Muscle of leg (tissue), 11 donors: ENCODE data around the gene KRT79. TPM values are rescaled to one million over a fixed set of nuclear protein-coding genes. Genes with fewer than 3 reads are reported as not detected.

Source experiments
- DNase-seq: peaks from one replicate; pipeline ENCODE4 v3.0.0; 2013
- H3K27ac ChIP-seq: one replicate; pipeline ENCODE4 v1.5.1; 2013; ENCODE audit warnings: mild to moderate bottlenecking, low read length, control low read depth
- H3K27me3 ChIP-seq: one replicate; pipeline ENCODE4 v1.6.1; 2013; ENCODE audit warnings: low read length; ENCODE audit not compliant: control insufficient read depth, insufficient read depth
- H3K36me3 ChIP-seq: one replicate; pipeline ENCODE4 v1.6.1; 2013; ENCODE audit warnings: low read length; ENCODE audit not compliant: control insufficient read depth, insufficient read depth
- H3K4me1 ChIP-seq: one replicate; pipeline ENCODE4 v1.6.1; 2013; ENCODE audit warnings: low read length; ENCODE audit not compliant: control insufficient read depth, insufficient read depth
- H3K4me3 ChIP-seq: one replicate; pipeline ENCODE4 v1.5.1; 2013; ENCODE audit warnings: low read length, control low read depth
- H3K9me3 ChIP-seq: replicated peaks from 2 replicates; pipeline ENCODE4 v1.6.1; 2013; ENCODE audit warnings: low read depth, low read length; ENCODE audit not compliant: control insufficient read depth
- WGBS: methylation state at CpG from one replicate; pipeline ENCODE4 v1.1.5; 2013; ENCODE audit warnings: missing lambda C conversion rate; ENCODE audit not compliant: insufficient coverage; 5-methylcytosine and 5-hydroxymethylcytosine counted together
- polyA plus RNA-seq, 8 donors: library from polyadenylated mRNA; unstranded; fragments of 120-200 nt; gene quantifications; one replicate each; pipeline versions ENCODE4 v1.2.1 to v1.2.3, GENCODE V29; 2013; ENCODE audit warnings: inconsistent platforms in 1 of 8, low replicate concordance in 1 of 8; ENCODE audit not compliant: insufficient read length in 8 of 8, insufficient read depth in 1 of 8
- total RNA-seq: library from RNA; stranded (reverse); fragments of 120-200 nt; gene quantifications from one replicate; pipeline ENCODE4 v1.2.4, GENCODE V29; 2013

Gene KRT79
- total and polyA plus RNA-seq, 9 donors = not detected

DNA sequence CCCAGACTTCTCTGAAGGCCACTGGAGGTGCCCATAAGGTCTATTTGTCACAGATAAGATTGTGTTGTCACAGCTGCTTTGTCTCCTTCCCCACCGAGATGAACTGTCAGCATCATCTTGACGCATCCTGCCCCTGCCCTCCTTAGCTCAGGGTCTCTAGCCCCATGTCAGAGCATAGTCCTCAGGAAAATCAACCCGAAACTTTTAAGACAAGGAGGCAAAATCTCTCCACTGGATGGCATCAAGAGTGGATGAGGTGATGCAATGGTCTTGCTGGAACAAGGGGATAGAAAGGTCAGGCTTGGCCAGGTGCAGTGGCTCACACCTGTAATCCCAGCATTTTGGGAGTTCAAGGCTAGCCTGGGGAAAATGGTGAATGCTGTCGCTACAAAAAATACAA is 8.2 kb downstream of the KRT79 start:
- Histone ChIP-seq H3K9me3 (no peaks in the 10 kb centered on the region), H3K4me1 (peaks cover 6% of the 10 kb centered on the region), H3K27me3 (peaks cover 11% of the 10 kb centered on the region), H3K36me3 (no peaks in the 10 kb centered on the region), H3K4me3 (no peak overlapping the region), H3K27ac (no peak overlapping the region)
- WGBS = 100% methylated on average over 1 of the region's 4 CpGs
- DNase-seq = no peak

DNA sequence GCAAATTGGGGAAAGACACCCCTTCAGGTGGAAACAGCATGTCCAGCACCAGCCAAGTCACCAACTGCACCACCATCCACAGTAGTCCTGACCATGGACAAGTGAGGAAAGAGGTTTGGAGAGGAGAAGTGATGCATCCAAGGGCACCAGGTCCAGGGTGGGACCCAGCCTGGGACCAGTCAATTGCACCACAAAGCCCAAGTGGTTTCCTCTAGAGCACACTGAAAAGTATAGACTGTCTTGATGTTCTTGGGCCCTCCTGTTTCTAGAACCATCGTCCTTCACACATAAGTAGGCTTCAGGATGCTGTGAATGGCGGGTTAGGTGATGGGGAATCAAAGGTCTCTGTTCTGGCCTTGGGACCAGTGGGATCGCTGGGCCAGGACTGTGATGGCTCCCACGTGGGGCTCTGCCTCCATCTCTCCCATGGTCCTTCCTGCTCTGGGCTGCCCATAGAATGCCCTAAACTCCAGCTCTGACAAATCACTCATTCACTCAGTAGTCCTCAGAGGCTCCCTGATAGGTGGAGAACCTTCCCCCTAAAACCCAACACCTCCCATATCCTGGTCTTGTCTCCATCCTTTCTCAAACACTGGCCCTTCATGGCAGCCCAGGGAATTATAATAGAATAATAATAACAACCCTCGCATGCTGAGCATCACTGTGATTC is 9.2 kb downstream of the KRT79 start:
- peaks cover 6% of the 10 kb centered on the region for H3K4me1 ChIP-seq
- WGBS = no CpG with 5 or more reads among the region's 5 CpGs
- H3K36me3 ChIP-seq = no peaks in the 10 kb centered on the region
- H3K4me3 ChIP-seq = no peak overlapping the region
- no peaks in the 10 kb centered on the region for H3K9me3 ChIP-seq
- H3K27me3 ChIP-seq = peaks cover 7% of the 10 kb centered on the region
- no peak overlapping the region for H3K27ac ChIP-seq
- DNase-seq = no peak

DNA sequence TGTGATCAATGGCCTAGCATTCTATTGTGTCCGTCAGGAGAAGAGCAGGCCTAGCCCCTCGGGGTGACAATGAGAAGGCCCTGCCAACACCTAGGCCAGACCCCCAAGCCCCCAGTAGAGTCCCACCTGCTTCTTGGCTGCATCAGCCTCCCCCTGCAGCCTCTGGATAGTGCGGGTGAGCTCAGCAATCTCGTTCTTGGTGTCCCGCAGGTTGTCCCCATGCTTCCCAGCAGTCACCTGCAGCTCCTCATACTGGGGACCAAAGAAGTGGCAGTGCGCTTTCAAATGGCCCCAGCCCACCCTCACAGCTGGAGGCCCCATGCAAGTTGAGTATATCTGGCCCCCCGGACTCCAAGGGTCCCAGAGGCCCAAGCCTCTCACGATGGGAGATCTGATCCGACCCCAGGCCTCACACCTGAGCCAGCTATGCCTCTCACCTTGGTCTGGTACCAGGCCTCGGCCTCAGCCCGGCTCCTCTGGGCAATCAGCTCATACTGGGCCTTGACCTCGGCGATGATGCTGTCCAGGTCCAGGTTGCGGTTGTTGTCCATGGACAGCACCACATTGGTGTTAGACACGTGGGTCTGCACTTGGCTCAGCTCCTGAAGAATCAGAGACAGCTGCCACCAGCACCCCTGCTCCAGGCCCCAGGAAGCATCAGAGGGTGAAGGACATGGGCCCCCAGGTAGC is 10.2 kb downstream of the KRT79 start:
- DNase-seq = no peak
- no peaks in the 10 kb centered on the region for H3K9me3 ChIP-seq
- H3K27me3 ChIP-seq = peaks cover 7% of the 10 kb centered on the region
- 87% methylated on average over 13 of the region's 15 CpGs for WGBS
- H3K4me1 ChIP-seq = peaks cover 6% of the 10 kb centered on the region
- no peaks in the 10 kb centered on the region for H3K36me3 ChIP-seq
- no peak overlapping the region for H3K27ac ChIP-seq
- H3K4me3 ChIP-seq = no peak overlapping the region

DNA sequence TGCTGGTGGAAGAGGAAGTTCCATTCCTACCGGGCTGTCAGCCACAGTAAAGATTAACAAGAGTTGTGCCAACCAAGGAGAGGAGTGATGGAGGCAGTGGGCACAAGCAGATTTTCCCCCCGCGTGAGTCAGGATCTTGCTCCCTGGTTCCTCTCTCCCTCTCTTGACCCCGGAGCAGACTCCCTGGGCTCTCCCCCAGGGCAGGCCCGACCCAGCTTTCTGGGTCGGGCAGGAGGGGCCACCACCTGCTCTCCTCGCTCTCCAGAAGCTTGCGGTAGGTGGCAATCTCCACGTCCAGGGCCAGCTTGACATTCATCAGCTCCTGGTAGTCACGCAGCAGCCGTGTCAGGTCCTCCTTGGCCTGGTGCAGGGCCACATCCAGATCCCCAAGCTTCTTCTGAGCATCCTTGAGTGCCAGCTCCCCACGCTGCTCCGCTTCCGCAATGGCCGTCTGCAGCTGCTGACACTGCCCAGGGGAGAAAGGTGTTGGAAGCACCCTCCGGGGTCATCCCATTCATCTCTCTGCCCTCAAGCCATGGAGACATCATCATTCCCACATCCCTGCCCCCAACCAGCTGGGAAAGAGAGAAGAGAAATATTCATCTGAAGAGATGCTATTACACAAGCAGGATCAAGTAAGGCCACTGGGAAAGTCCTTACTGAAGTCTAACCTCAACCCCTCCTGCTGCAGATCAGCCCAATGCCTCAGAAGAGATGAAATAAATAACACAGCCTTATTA is 11.2 kb downstream of the KRT79 start:
- Histone ChIP-seq H3K27ac (no peak overlapping the region), H3K4me3 (no peak overlapping the region), H3K36me3 (no peaks in the 10 kb centered on the region), H3K9me3 (no peaks in the 10 kb centered on the region), H3K27me3 (peaks cover 9% of the 10 kb centered on the region), H3K4me1 (peaks cover 12% of the 10 kb centered on the region)
- no peak for DNase-seq
- 62% methylated on average over 15 of the region's 16 CpGs for WGBS

DNA sequence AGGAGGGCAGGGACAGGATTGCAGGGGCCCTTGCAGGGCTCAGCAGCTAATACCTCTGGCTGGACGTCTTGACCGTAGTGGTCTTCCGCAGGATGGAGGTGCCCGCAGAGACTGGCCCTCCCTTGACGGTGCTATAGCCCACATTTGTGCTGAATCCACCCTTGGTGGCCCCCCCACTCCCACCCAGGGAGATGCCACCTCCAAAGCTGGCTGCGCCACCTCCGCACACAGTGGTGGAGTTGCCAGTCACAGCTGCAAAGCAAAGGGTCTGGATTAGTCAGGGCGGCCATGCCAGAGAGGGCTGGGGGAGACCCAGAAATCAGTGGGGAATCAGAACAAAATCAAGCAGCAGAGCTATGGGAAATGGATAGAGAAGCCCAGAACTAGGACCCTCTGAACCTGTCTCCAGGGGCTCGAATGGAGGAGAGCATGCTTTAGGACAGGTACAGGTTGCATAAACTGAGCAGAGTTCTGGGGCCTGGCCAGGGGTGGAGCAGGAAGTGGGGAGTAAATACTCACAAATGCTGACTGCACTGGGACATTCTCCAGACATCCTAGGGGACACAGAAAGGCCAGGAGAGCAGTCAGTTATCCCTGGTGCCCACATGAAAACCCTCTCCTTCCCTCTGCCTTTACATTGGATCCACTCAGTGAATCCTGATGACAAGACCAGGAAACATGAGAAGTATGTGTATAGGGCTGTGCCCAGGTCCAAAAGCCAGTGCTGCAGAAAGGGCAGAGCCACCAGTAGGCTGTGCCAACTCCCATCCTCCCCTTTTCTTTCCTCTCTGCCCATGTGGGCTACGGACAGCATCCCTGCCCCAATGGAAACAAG is 12.1 kb downstream of the KRT79 start:
- Histone ChIP-seq H3K9me3 (no peaks in the 10 kb centered on the region), H3K27ac (no peak overlapping the region), H3K4me1 (peaks cover 12% of the 10 kb centered on the region), H3K4me3 (no peak overlapping the region), H3K36me3 (no peaks in the 10 kb centered on the region), H3K27me3 (peaks cover 6% of the 10 kb centered on the region)
- 79% methylated on average over 4 of the region's 10 CpGs for WGBS
- DNase-seq = peak; percentile 11

DNA sequence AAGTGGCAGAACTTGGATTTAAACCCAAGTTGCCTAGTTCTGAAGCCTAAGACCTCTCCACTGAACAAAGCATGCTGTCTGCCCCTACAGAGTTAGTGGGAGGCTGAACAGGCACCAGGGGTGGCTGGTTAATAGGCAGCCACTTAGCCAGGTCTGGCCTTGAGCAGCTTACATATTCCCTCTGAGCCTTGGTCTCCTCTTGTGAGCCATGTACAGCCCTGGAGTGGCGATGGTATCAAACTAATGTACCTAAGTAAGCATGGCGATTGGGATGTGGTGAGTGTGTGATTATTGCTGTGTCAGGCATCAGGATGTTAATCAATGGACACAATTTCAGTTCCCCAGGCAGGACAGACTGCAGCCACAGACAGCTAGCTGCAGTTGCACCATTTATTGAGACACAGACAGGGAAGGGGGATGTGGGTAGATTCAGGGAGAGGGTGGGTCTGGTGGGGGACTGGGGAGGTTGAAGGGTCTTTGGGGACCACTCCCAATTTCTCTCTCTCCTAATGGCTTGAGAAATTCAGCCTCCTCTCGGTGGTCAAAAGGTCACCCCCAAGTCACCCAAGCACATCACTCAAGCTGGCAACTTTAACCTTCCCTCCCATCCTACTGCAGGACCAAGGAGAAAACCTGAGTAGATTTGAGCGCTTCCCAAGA is 12.9 kb downstream of the KRT79 start:
- H3K27me3 ChIP-seq = peaks cover 6% of the 10 kb centered on the region
- peaks cover 12% of the 10 kb centered on the region for H3K4me1 ChIP-seq
- no peaks in the 10 kb centered on the region for H3K36me3 ChIP-seq
- H3K9me3 ChIP-seq = no peaks in the 10 kb centered on the region
- no peak for DNase-seq
- H3K27ac ChIP-seq = no peak overlapping the region
- WGBS = 79% methylated on average over 4 of the region's 4 CpGs
- no peak overlapping the region for H3K4me3 ChIP-seq

DNA sequence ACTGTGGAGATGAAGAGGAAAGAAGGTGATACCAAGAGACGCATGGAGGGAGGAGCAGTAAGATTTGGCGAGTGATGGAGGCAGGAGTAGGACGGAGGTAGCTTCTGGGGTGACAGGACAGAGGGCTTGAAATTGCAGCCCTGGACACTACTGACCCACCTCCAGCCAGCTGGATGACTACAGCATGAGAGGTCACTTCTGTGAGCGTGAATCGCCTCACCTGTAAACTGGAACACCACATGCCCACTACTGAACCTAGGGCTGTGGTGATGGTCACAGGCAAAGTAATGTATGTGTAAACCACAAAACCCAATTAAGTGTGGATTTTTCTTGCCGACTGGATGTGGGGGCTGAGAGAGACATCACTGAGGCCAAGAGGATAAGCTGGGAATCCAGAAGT is 13.6 kb downstream of the KRT79 start:
- Histone ChIP-seq H3K27me3 (peaks cover 8% of the 10 kb centered on the region), H3K9me3 (no peaks in the 10 kb centered on the region), H3K36me3 (no peaks in the 10 kb centered on the region), H3K27ac (no peak overlapping the region), H3K4me1 (peaks cover 12% of the 10 kb centered on the region), H3K4me3 (no peak overlapping the region)
- WGBS = 100% methylated on average over 1 of the region's 6 CpGs
- DNase-seq = no peak

DNA sequence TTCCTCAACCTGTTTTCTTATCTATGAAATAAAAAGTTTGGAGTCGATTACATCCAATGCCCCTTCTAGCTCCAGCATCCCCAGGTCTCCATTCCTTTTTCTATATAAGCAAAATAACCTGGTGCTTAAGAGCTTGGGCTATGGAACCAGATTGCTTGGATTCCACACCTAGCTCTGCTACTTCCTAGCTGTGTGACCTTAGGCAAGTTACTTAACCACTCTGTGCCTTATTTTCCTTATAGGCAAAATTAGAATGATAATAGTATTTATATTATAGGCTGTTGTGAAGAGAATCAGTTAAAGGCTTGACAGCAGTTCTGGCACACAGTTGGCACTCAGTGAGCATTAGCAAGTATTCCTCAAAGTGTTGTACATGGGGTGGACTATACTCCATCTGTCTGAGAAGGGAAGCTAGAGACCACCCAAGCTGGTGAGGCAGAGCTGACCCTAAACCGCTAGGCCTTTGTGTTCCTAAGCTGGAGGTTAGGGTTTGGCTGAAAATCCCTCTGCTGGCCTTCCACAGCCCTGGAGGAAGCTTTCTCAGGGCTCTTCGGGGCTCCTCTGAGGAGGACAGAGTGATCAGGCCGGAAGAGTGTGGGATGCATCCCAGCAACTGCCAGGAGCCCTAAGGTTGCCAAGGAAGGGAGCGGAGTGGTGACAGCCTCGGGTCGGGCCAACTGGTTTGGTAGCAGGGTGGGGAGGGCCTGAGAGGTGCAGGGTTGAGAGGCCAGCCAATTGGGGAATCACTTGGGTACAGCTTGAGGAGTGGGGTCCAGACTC is 14.2 kb downstream of the KRT79 start:
- WGBS = 70% methylated on average over 6 of the region's 7 CpGs
- Histone ChIP-seq H3K4me1 (peaks cover 12% of the 10 kb centered on the region), H3K36me3 (no peaks in the 10 kb centered on the region), H3K27ac (no peak overlapping the region), H3K9me3 (no peaks in the 10 kb centered on the region), H3K4me3 (no peak overlapping the region), H3K27me3 (peaks cover 8% of the 10 kb centered on the region)
- DNase-seq = no peak

DNA sequence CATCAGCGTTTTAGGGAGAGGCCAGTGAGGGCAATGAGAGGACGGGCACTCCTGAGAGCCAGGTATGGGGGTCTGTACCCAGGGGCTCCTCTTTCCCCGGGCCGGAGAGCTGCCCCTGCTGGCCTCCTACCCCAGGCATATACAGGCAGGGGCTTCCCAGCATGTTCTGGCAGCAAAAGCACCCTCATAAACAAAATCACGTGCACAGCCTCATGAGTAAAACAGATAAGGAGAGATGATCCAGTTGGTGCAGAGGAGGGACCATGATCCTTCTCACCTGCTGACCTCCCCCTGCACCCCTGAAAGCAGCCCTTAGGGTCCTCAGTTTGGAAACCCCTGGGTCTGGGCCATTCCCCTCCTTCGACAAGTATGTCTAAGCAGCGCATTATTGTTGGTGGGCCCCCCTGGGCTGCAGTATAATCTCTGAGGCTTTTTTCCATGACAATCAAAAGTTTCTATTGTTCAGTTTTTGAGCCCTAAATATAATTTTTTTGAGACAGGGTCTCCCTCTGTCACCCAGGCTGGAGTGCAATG is 15.2 kb downstream of the KRT79 start:
- Histone ChIP-seq H3K4me3 (no peak overlapping the region), H3K4me1 (peaks cover 12% of the 10 kb centered on the region), H3K27ac (no peak overlapping the region), H3K27me3 (peaks cover 6% of the 10 kb centered on the region), H3K36me3 (no peaks in the 10 kb centered on the region), H3K9me3 (no peaks in the 10 kb centered on the region)
- no peak for DNase-seq
- 0% methylated on average over 1 of the region's 7 CpGs for WGBS
